ENCODE measurements around the gene TMEM98. TPM values are rescaled to one million over a fixed set of nuclear protein-coding genes. Genes with fewer than 3 reads are reported as not detected.
"Not testable (repeated sequence)": the region's sequence is repeated elsewhere in the genome, so short reads cannot be mapped to it uniquely, and the experiment has no call there.

TMEM98 gene
- polyA plus RNA-seq, 1 donor (not counting 4 experiments of a cell fraction or from before 2014, with no cell fraction given): 66.8 TPM

DNA sequence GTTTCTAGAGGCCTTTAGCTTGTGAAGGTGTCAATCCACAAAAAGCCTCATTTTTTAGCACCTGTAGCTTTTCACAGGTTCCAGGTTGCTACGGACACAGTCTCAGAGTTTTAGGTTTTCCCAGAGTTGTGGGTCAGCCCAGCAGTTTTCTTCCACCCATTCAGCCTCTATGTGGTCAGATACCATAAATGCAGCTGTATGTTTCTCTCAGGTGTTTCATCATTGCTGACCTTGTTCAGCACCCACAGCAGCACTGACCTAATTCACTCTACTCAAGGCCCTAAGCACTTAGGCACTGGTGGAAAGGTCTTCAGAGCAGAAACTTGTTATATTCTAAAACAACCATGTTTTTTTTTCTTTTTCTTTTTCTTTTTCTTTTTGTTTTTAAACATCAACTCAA is 48.7 kb downstream of the TMEM98 start:
- peaks cover 4% of the 10 kb centered on the region for H3K9me3 ChIP-seq (ENCODE audit: control insufficient read depth, low read depth, low read length)
- FAIRE-seq: no peak
- no peaks in the 10 kb centered on the region for H3K36me3 ChIP-seq (ENCODE audit: control insufficient read depth in 2 of 2, extremely low read depth in 1 of 2, insufficient read depth in 2 of 2, low read length in 2 of 2)
- no peak overlapping the region for H3K4me3 ChIP-seq (ENCODE audit: control insufficient read depth in 2 of 3, extremely low read depth in 1 of 3, insufficient read depth in 2 of 3, low read depth in 1 of 3, low read length in 3 of 3)
- no peak overlapping the region for H2AFZ ChIP-seq (ENCODE audit: control insufficient read depth, low read length)
- H3K27ac ChIP-seq (ENCODE audit: control insufficient read depth, insufficient read depth, low read length): no peak overlapping the region
- dilution Hi-C loops (cut with MboI; ENCODE audit: extremely low pct_ligation_motif_present, low sequenced_read_pairs): no loop called here
- no peaks in the 10 kb centered on the region for H3K79me2 ChIP-seq (ENCODE audit: control insufficient read depth, insufficient read depth, low read length)
- H3K4me2 ChIP-seq (ENCODE audit: control insufficient read depth, extremely low read depth, insufficient read depth, low read depth, low read length): no peak overlapping the region
- no peaks in the 10 kb centered on the region for H4K20me1 ChIP-seq (ENCODE audit: control insufficient read depth, extremely low read depth, insufficient read depth, low read length)
- H3K27me3 ChIP-seq (ENCODE audit: control insufficient read depth, extremely low read depth, insufficient read depth, low read length): no peaks in the 10 kb centered on the region
- H3K9me1 ChIP-seq (ENCODE audit: control insufficient read depth, extremely low read depth, insufficient read depth, low read length): no peaks in the 10 kb centered on the region
- H3K9ac ChIP-seq (ENCODE audit: control insufficient read depth, extremely low read depth, insufficient read depth, low read length): no peak overlapping the region
- TF ChIP-seq, protein P1, sequence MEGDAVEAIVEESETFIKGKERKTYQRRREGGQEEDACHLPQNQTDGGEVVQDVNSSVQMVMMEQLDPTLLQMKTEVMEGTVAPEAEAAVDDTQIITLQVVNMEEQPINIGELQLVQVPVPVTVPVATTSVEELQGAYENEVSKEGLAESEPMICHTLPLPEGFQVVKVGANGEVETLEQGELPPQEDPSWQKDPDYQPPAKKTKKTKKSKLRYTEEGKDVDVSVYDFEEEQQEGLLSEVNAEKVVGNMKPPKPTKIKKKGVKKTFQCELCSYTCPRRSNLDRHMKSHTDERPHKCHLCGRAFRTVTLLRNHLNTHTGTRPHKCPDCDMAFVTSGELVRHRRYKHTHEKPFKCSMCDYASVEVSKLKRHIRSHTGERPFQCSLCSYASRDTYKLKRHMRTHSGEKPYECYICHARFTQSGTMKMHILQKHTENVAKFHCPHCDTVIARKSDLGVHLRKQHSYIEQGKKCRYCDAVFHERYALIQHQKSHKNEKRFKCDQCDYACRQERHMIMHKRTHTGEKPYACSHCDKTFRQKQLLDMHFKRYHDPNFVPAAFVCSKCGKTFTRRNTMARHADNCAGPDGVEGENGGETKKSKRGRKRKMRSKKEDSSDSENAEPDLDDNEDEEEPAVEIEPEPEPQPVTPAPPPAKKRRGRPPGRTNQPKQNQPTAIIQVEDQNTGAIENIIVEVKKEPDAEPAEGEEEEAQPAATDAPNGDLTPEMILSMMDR (optimal IDR thresholded peaks at IDR 0.05 in 1 of 3, IDR thresholded peaks at IDR 0.05 in 1 of 3, conservative IDR thresholded peaks at IDR 0.05 in 1 of 3; ENCODE audit: extremely low read depth in 1 of 3, insufficient read depth in 2 of 3, low read length in 3 of 3): no peak
- no peak for TF ChIP-seq EZH2 (IDR thresholded peaks at IDR 0.05; ENCODE audit: low read length)
- H3K4me1 ChIP-seq (ENCODE audit: control insufficient read depth, extremely low read depth, insufficient read depth, low read length): peaks cover 2% of the 10 kb centered on the region
- DNase-seq (ENCODE audit: low read depth, low spot score): no peak

DNA sequence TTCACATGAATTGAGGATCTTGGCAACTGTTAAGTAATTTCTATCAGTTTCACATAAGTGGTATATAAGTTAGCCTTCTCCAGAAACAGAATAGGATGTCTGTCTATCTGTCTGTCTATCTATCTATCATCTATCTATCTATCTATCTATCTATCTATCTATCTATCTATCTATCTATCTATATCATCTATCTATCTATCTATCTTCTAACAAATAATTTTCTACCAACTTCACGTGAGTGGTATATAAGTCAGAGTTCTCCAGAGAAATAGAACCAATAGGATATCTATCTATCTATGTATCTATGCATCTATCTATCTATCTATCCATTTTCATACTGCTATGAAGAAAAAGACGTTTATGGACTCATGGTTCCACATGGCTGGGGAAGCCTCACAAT is 52.3 kb downstream of the TMEM98 start:
- no peaks in the 10 kb centered on the region for H3K9me1 ChIP-seq (ENCODE audit: control insufficient read depth, extremely low read depth, insufficient read depth, low read length)
- no peak overlapping the region for H3K4me3 ChIP-seq (ENCODE audit: control insufficient read depth in 2 of 3, extremely low read depth in 1 of 3, insufficient read depth in 2 of 3, low read depth in 1 of 3, low read length in 3 of 3)
- dilution Hi-C loops (cut with MboI; ENCODE audit: extremely low pct_ligation_motif_present, low sequenced_read_pairs): no loop called here
- H3K27me3 ChIP-seq (ENCODE audit: control insufficient read depth, extremely low read depth, insufficient read depth, low read length): no peaks in the 10 kb centered on the region
- H3K4me1 ChIP-seq (ENCODE audit: control insufficient read depth, extremely low read depth, insufficient read depth, low read length): no peaks in the 10 kb centered on the region
- FAIRE-seq: no peak
- peaks cover 5% of the 10 kb centered on the region for H3K9me3 ChIP-seq (ENCODE audit: control insufficient read depth, low read depth, low read length)
- no peaks in the 10 kb centered on the region for H3K36me3 ChIP-seq (ENCODE audit: control insufficient read depth in 2 of 2, extremely low read depth in 1 of 2, insufficient read depth in 2 of 2, low read length in 2 of 2)
- no peaks in the 10 kb centered on the region for H4K20me1 ChIP-seq (ENCODE audit: control insufficient read depth, extremely low read depth, insufficient read depth, low read length)
- H3K79me2 ChIP-seq (ENCODE audit: control insufficient read depth, insufficient read depth, low read length): no peaks in the 10 kb centered on the region
- H3K27ac ChIP-seq (ENCODE audit: control insufficient read depth, insufficient read depth, low read length): no peak overlapping the region
- no peak for DNase-seq (ENCODE audit: low read depth, low spot score)
- H2AFZ ChIP-seq (ENCODE audit: control insufficient read depth, low read length): no peak overlapping the region
- H3K9ac ChIP-seq (ENCODE audit: control insufficient read depth, extremely low read depth, insufficient read depth, low read length): no peak overlapping the region
- TF ChIP-seq, protein P1 (optimal IDR thresholded peaks at IDR 0.05 in 1 of 3, IDR thresholded peaks at IDR 0.05 in 1 of 3, conservative IDR thresholded peaks at IDR 0.05 in 1 of 3; ENCODE audit: extremely low read depth in 1 of 3, insufficient read depth in 2 of 3, low read length in 3 of 3): no peak
- TF ChIP-seq EZH2 (IDR thresholded peaks at IDR 0.05; ENCODE audit: low read length): no peak
- H3K4me2 ChIP-seq (ENCODE audit: control insufficient read depth, extremely low read depth, insufficient read depth, low read depth, low read length): no peak overlapping the region

DNA sequence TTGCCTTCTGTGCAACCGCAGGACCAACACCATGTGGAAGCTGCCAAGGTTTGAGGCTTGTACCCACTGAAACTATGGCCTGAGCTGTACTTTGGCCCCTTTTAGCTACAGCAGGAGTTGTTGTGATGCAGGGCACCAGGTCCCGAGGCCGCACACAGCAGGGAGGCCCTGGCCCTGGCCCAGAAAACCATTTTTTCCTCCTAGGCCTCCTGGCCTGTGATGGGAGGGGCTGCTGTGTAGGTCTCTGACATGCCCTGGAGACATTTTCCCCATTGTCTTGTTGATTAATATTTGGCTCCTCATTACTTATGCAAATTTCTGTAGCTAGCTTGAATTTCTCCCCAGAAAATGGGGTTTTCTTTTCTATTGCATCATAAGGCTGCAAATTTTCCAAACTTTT is 53.7 kb downstream of the TMEM98 start:
- H3K27me3 ChIP-seq (ENCODE audit: control insufficient read depth, extremely low read depth, insufficient read depth, low read length); H3K27ac ChIP-seq (ENCODE audit: control insufficient read depth, insufficient read depth, low read length); H4K20me1 ChIP-seq (ENCODE audit: control insufficient read depth, extremely low read depth, insufficient read depth, low read length); H3K4me1 ChIP-seq (ENCODE audit: control insufficient read depth, extremely low read depth, insufficient read depth, low read length); H3K4me2 ChIP-seq (ENCODE audit: control insufficient read depth, extremely low read depth, insufficient read depth, low read depth, low read length); H2AFZ ChIP-seq (ENCODE audit: control insufficient read depth, low read length); H3K79me2 ChIP-seq (ENCODE audit: control insufficient read depth, insufficient read depth, low read length); H3K9ac ChIP-seq (ENCODE audit: control insufficient read depth, extremely low read depth, insufficient read depth, low read length); H3K9me1 ChIP-seq (ENCODE audit: control insufficient read depth, extremely low read depth, insufficient read depth, low read length); FAIRE-seq; H3K4me3 ChIP-seq (ENCODE audit: control insufficient read depth in 2 of 3, extremely low read depth in 1 of 3, insufficient read depth in 2 of 3, low read depth in 1 of 3, low read length in 3 of 3); H3K36me3 ChIP-seq (ENCODE audit: control insufficient read depth in 2 of 2, extremely low read depth in 1 of 2, insufficient read depth in 2 of 2, low read length in 2 of 2); DNase-seq (ENCODE audit: low read depth, low spot score); dilution Hi-C loops (cut with MboI; ENCODE audit: extremely low pct_ligation_motif_present, low sequenced_read_pairs); H3K9me3 ChIP-seq (ENCODE audit: control insufficient read depth, low read depth, low read length): not testable (repeated sequence)
